Stimulated activated naive CD8-positive, alpha-beta T cell treated with anti-CD3 and anti-CD28 coated beads, Interleukin-15, Interleukin-2, amounts not matched to agents 100 ng/mL and 50 ng/mL, for 24 hours (primary cell): Measurements from ENCODE around the gene HLA-G.
"Not testable (repeated sequence)": the region's sequence is repeated elsewhere in the genome, so short reads cannot be mapped to it uniquely, and the experiment has no call there.

Source experiments
- H3K27ac Mint-ChIP-seq: one replicate; pipeline ENCODE4 v1.8.0; 2021; ENCODE audit warnings: mild to moderate bottlenecking, mixed read lengths
- H3K27me3 Mint-ChIP-seq: one replicate; pipeline ENCODE4 v1.8.0; 2021; ENCODE audit warnings: mixed read lengths
- H3K36me3 Mint-ChIP-seq: one replicate; pipeline ENCODE4 v1.8.0; 2021; ENCODE audit warnings: low read depth, mixed read lengths
- H3K4me1 Mint-ChIP-seq: one replicate; pipeline ENCODE4 v1.8.0; 2021; ENCODE audit warnings: low read depth, mixed read lengths
- H3K4me3 Mint-ChIP-seq: one replicate; pipeline ENCODE4 v1.8.0; 2021; ENCODE audit warnings: mild to moderate bottlenecking, mixed read lengths
- H3K9me3 Mint-ChIP-seq: one replicate; pipeline ENCODE4 v1.8.0; 2021; ENCODE audit warnings: mixed read lengths

Gene HLA-G

GRCh38 chr6:29875257-29875656, 47.6 kb downstream of the HLA-G start:
- H3K4me1 Mint-ChIP-seq = no peaks in the 10 kb centered on the region
- no peaks in the 10 kb centered on the region for H3K27me3 Mint-ChIP-seq
- H3K9me3 Mint-ChIP-seq = peaks cover 5% of the 10 kb centered on the region
- H3K4me3 Mint-ChIP-seq = no peak overlapping the region
- no peaks in the 10 kb centered on the region for H3K36me3 Mint-ChIP-seq
- H3K27ac Mint-ChIP-seq = no peak overlapping the region

DNA sequence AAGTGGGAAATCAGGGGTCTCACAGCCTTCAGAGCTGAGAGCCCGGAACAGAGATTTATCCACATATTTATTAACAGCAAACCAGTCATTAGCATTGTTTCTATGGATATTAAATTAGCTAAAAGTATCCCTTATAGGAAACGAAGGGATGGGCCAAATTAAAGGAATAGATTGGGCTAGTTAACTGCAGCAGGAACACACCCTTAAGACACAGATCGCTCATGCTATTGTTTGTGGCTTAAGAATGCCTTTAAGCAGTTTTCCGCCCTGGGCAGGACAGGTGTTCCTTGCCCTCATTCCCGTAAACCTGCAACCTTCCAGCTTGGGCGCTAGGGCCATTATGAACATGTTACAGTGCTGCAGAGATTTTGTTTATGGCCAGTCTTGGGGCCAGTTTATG, 48.1 kb downstream of the HLA-G start:
- not testable (repeated sequence) for H3K4me1 Mint-ChIP-seq, H3K27me3 Mint-ChIP-seq

More for the DNA sequence above, 48.1 kb downstream of the HLA-G start:
- H3K36me3 Mint-ChIP-seq, H3K27ac Mint-ChIP-seq, H3K9me3 Mint-ChIP-seq, H3K4me3 Mint-ChIP-seq: not testable (repeated sequence)
